GM12875 (cell line): ENCODE measurements around the gene TRMT61A.

Experiments used
- H3K4me3 ChIP-seq: one replicate; pipeline ENCODE4 v1.5.1; 2011; ENCODE audit warnings: low read depth, low read length, control low read depth
- CTCF ChIP-seq: IDR thresholded peaks from 2 replicates; pipeline ENCODE4 v1.5.1; 2011; ENCODE audit warnings: low read depth, mild to moderate bottlenecking, control low read depth, inconsistent platforms, low read length, moderate library complexity, borderline replicate concordance; ENCODE audit not compliant: insufficient read depth

TRMT61A gene

GRCh38 chr14:103501041-103501870 is 27.7 kb upstream of the TRMT61A start:
- TF ChIP-seq CTCF: no peak
- no peak overlapping the region for H3K4me3 ChIP-seq

GRCh38 chr14:103501921-103502669 is 26.9 kb upstream of the TRMT61A start:
- TF ChIP-seq CTCF: no peak
- H3K4me3 ChIP-seq: no peak overlapping the region

- no peak overlapping the region for H3K4me3 ChIP-seq
- TF ChIP-seq CTCF: no peak
Measured at GRCh38 chr14:103502877-103503276, 26.1 kb upstream of the TRMT61A start.

- no peak for TF ChIP-seq CTCF
- H3K4me3 ChIP-seq: no peak overlapping the region
Measured at GRCh38 chr14:103503296-103503695, 25.7 kb upstream of the TRMT61A start.

GRCh38 chr14:103504991-103505565 is 23.9 kb upstream of the TRMT61A start:
- TF ChIP-seq CTCF: no peak
- H3K4me3 ChIP-seq: no peak overlapping the region

- no peak for TF ChIP-seq CTCF
- H3K4me3 ChIP-seq: no peak overlapping the region
Measured at GRCh38 chr14:103507751-103508150, 21.2 kb upstream of the TRMT61A start.
